ENCODE data around the gene GAB4.

Gene GAB4

DNA sequence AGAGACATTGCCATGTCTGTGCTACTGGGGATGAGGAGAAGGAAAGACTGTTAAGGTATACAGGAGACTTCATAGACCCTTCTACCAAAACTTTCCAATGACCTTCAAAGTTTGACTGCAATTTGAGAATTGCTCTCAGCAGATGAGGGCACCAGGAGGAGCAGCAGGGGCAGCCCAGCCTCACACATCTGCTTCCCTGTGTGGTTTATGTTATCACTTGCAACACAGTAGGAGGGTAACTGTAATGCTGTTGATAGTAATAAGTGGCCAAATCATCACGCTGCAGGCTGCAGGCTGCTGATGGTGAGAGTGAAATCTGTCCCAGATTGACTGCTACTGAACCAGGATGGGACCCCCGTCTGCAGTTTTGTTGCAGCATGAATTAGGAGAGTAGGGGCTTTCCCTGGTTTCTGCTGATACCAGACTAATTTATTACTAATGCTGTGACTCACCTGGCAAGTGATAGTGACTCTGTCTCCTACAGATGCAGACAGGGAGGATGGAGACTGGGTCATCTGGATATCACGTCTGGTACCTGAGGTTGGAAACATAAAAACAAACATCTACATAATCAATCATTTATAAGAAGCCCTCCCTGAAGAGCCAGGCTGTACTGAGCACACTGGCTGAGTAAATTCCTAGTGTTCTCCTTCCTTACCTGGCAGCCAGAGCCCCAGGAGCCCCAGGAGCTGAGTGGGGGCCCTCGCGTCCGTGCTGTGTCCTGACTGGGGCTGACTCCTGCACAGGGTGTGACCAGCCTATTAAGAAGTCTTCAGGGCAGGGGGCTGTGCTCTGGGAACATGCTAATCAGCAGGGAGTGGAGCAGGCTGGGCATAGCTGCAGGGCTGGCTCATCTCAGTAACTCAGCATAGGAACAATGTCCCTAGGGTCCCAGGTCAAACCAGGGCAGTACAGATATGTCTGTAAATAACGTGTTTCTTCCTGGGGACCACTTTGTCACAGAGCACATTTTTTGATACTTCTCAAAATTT lies 74.4 kb downstream of the GAB4 start:
- no CpG with 5 or more reads among the region's 7 CpGs for WGBS, 2 donors (ENCODE audit: extremely low coverage in 2 of 2, insufficient read length in 2 of 2, insufficient replicate concordance in 1 of 2)
- Histone ChIP-seq H2BK5ac (ENCODE audit: low read length) (no peak overlapping the region), H3K4me3 (ENCODE audit: low read length in 2 of 2) (no peak overlapping the region), H3K36me3 (replicated peaks in 1 of 2; ENCODE audit: control insufficient read depth in 2 of 2, insufficient read depth in 2 of 2, low read length in 2 of 2) (no peaks in the 10 kb centered on the region), H3K4me1 (ENCODE audit: control insufficient read depth in 2 of 2, insufficient read depth in 1 of 2, low read depth in 1 of 2, low read length in 2 of 2) (no peaks in the 10 kb centered on the region), H4K91ac (ENCODE audit: low read depth, low read length, poor library complexity) (no peak overlapping the region), H3K18ac (ENCODE audit: low read length) (no peak overlapping the region), H3K27me3 (ENCODE audit: control insufficient read depth in 3 of 3, insufficient read depth in 3 of 3, low read depth in 1 of 3, low read length in 3 of 3) (peaks cover 0 to 10% (median 0%) of the 10 kb centered on the region in 3 experiments), H3K9ac (ENCODE audit: low read depth, low read length, poor library complexity) (no peak overlapping the region), H3K4me2 (ENCODE audit: insufficient read depth, low read length, poor library complexity, severe bottlenecking) (no peak overlapping the region), H2AFZ (ENCODE audit: low read length) (no peak overlapping the region), H3K23ac (ENCODE audit: low read depth, low read length, poor library complexity) (no peak overlapping the region), H2BK120ac (ENCODE audit: low read depth, low read length) (no peak overlapping the region), H3K79me1 (ENCODE audit: low read depth, low read length) (no peaks in the 10 kb centered on the region), H2AK5ac (ENCODE audit: low read depth, low read length) (no peak overlapping the region), H3K4ac (ENCODE audit: low read length) (no peak overlapping the region), H3K27ac (replicated peaks; ENCODE audit: low read length) (no peak overlapping the region), H3K9me3 (replicated peaks in 1 of 2; ENCODE audit: control insufficient read depth in 2 of 2, insufficient read depth in 1 of 2, low read depth in 1 of 2, low read length in 2 of 2) (no peaks in the 10 kb centered on the region), H3K14ac (ENCODE audit: low read length) (no peak overlapping the region), H2BK12ac (ENCODE audit: low read length) (no peak overlapping the region), H4K8ac (ENCODE audit: low read depth, low read length) (no peak overlapping the region), H2BK15ac (ENCODE audit: low read length) (no peak overlapping the region)
- no peak for DNase-seq (ENCODE audit: low spot score)

DNA sequence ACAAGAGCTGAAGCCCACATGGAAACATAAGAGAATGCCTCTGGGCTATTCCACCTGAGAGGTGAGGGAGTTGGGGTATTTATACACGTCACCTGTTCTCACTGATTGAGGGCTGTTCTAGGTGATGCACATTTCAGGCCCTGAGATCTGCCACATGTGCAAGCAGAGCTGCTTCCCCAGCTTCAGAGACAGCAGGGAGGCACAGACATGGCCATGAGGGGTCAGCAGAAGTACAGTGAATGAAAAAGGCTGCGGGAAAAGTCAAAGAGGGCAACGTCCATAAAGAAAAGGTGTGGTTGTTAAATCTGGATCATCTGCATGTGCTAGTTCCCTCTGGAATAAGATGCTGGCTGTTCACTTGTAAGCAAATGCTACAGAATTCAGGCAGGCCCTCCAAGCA lies 75.4 kb downstream of the GAB4 start:
- no peak for DNase-seq (ENCODE audit: low spot score)

DNA sequence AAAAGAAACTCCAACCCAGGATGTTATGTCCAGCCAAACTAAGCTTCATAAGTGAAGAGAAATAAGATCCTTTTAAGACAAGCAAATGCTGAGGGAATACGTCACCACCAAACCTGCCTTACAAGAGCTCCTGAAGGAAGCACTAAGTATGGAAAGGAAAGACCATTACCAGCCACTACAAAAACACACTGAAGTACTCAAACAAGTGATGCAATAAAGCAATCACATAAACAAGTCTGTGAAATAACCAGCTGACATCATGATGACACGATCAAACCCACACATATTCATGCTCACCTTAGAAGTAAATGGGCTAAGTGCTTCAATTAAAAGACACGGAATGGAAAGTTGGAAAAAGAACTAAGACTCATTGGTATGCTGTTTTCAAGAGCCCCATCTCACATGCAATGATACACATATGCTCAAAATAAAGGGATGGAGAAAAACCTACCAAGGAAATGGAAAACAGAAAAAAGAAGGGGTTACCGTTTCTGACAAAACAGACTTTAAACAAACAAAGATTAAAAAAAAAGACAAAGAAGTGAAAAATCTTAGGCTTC lies 82.5 kb downstream of the GAB4 start:
- Histone ChIP-seq H3K4me1 (ENCODE audit: control insufficient read depth in 2 of 2, insufficient read depth in 1 of 2, low read depth in 1 of 2, low read length in 2 of 2) (no peaks in the 10 kb centered on the region), H3K14ac (ENCODE audit: low read length) (no peak overlapping the region), H3K18ac (ENCODE audit: low read length) (no peak overlapping the region), H3K4me2 (ENCODE audit: insufficient read depth, low read length, poor library complexity, severe bottlenecking) (no peak overlapping the region), H4K91ac (ENCODE audit: low read depth, low read length, poor library complexity) (no peak overlapping the region), H2BK15ac (ENCODE audit: low read length) (no peak overlapping the region), H3K27me3 (ENCODE audit: control insufficient read depth in 3 of 3, insufficient read depth in 3 of 3, low read depth in 1 of 3, low read length in 3 of 3) (peaks cover 0 to 3% (median 0%) of the 10 kb centered on the region in 3 experiments), H3K79me1 (ENCODE audit: low read depth, low read length) (no peaks in the 10 kb centered on the region), H2BK12ac (ENCODE audit: low read length) (no peak overlapping the region), H2AK5ac (ENCODE audit: low read depth, low read length) (no peak overlapping the region), H3K9ac (ENCODE audit: low read depth, low read length, poor library complexity) (no peak overlapping the region), H2BK120ac (ENCODE audit: low read depth, low read length) (no peak overlapping the region), H3K4me3 (ENCODE audit: low read length in 2 of 2) (no peak overlapping the region), H4K8ac (ENCODE audit: low read depth, low read length) (no peak overlapping the region), H3K23ac (ENCODE audit: low read depth, low read length, poor library complexity) (no peak overlapping the region), H2AFZ (ENCODE audit: low read length) (no peak overlapping the region), H3K36me3 (replicated peaks in 1 of 2; ENCODE audit: control insufficient read depth in 2 of 2, insufficient read depth in 2 of 2, low read length in 2 of 2) (no peaks in the 10 kb centered on the region), H3K27ac (replicated peaks; ENCODE audit: low read length) (no peak overlapping the region), H2BK5ac (ENCODE audit: low read length) (no peak overlapping the region), H3K9me3 (replicated peaks in 1 of 2; ENCODE audit: control insufficient read depth in 2 of 2, insufficient read depth in 1 of 2, low read depth in 1 of 2, low read length in 2 of 2) (no peaks in the 10 kb centered on the region), H3K4ac (ENCODE audit: low read length) (no peak overlapping the region)
- no CpG with 5 or more reads among the region's 4 CpGs for WGBS, 2 donors (ENCODE audit: extremely low coverage in 2 of 2, insufficient read length in 2 of 2, insufficient replicate concordance in 1 of 2)
- DNase-seq (ENCODE audit: low spot score): no peak

More for the DNA sequence above, 75.4 kb downstream of the GAB4 start:
- no CpG with 5 or more reads among the region's 3 CpGs for WGBS, 2 donors (ENCODE audit: extremely low coverage in 2 of 2, insufficient read length in 2 of 2, insufficient replicate concordance in 1 of 2)
- no peaks in the 10 kb centered on the region for H3K4me1 ChIP-seq (ENCODE audit: control insufficient read depth in 2 of 2, insufficient read depth in 1 of 2, low read depth in 1 of 2, low read length in 2 of 2)
- no peak overlapping the region for H4K91ac ChIP-seq (ENCODE audit: low read depth, low read length, poor library complexity)
- H3K27me3 ChIP-seq (ENCODE audit: control insufficient read depth in 3 of 3, insufficient read depth in 3 of 3, low read depth in 1 of 3, low read length in 3 of 3): peaks cover 0 to 10% (median 0%) of the 10 kb centered on the region in 3 experiments
- H2BK15ac ChIP-seq (ENCODE audit: low read length): no peak overlapping the region
- no peak overlapping the region for H3K4me3 ChIP-seq (ENCODE audit: low read length in 2 of 2)
- H2BK5ac ChIP-seq (ENCODE audit: low read length): no peak overlapping the region
- H3K9me3 ChIP-seq (replicated peaks in 1 of 2; ENCODE audit: control insufficient read depth in 2 of 2, insufficient read depth in 1 of 2, low read depth in 1 of 2, low read length in 2 of 2): no peaks in the 10 kb centered on the region
- no peak overlapping the region for H2BK120ac ChIP-seq (ENCODE audit: low read depth, low read length)
- H2AFZ ChIP-seq (ENCODE audit: low read length): no peak overlapping the region
- H3K79me1 ChIP-seq (ENCODE audit: low read depth, low read length): no peaks in the 10 kb centered on the region
- H4K8ac ChIP-seq (ENCODE audit: low read depth, low read length): no peak overlapping the region
- H2BK12ac ChIP-seq (ENCODE audit: low read length): no peak overlapping the region
- H3K18ac ChIP-seq (ENCODE audit: low read length): no peak overlapping the region
- H3K36me3 ChIP-seq (replicated peaks in 1 of 2; ENCODE audit: control insufficient read depth in 2 of 2, insufficient read depth in 2 of 2, low read length in 2 of 2): no peaks in the 10 kb centered on the region
- no peak overlapping the region for H3K4ac ChIP-seq (ENCODE audit: low read length)
- H2AK5ac ChIP-seq (ENCODE audit: low read depth, low read length): no peak overlapping the region
- H3K27ac ChIP-seq (replicated peaks; ENCODE audit: low read length): no peak overlapping the region
- no peak overlapping the region for H3K4me2 ChIP-seq (ENCODE audit: insufficient read depth, low read length, poor library complexity, severe bottlenecking)
- no peak overlapping the region for H3K14ac ChIP-seq (ENCODE audit: low read length)
- H3K23ac ChIP-seq (ENCODE audit: low read depth, low read length, poor library complexity): no peak overlapping the region
- no peak overlapping the region for H3K9ac ChIP-seq (ENCODE audit: low read depth, low read length, poor library complexity)

DNA sequence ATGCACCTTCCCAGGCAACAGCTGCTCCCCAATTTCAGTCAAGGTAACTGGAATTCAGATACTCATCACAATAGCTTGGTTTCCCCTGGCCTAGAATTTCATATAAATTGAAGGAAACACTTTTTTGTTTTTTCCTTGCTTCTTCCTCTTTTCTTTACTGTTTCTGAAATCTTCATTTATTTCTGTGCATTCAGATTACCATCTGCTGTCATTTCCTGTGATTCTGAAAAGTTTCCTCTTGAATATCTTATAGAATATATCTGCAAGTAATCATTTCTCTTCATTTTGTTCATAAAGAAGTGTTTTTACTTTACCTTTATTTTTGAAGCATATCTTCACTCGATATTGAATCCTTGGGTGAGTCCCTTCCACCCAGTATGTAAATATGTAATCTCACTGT lies 85.3 kb downstream of the GAB4 start:
- no CpG with 5 or more reads among the region's 1 CpG for WGBS, 2 donors (ENCODE audit: extremely low coverage in 2 of 2, insufficient read length in 2 of 2, insufficient replicate concordance in 1 of 2)
- no peaks in the 10 kb centered on the region for H3K79me1 ChIP-seq (ENCODE audit: low read depth, low read length)

More for the DNA sequence above, 85.3 kb downstream of the GAB4 start:
- no peak overlapping the region for H3K4ac ChIP-seq (ENCODE audit: low read length)
- no peak overlapping the region for H3K4me2 ChIP-seq (ENCODE audit: insufficient read depth, low read length, poor library complexity, severe bottlenecking)
- no peak overlapping the region for H3K14ac ChIP-seq (ENCODE audit: low read length)
- no peak overlapping the region for H4K8ac ChIP-seq (ENCODE audit: low read depth, low read length)
- no peak overlapping the region for H2AFZ ChIP-seq (ENCODE audit: low read length)
- no peaks in the 10 kb centered on the region for H3K36me3 ChIP-seq (replicated peaks in 1 of 2; ENCODE audit: control insufficient read depth in 2 of 2, insufficient read depth in 2 of 2, low read length in 2 of 2)
- H2BK15ac ChIP-seq (ENCODE audit: low read length): no peak overlapping the region
- H2BK12ac ChIP-seq (ENCODE audit: low read length): no peak overlapping the region
- H3K9me3 ChIP-seq (replicated peaks in 1 of 2; ENCODE audit: control insufficient read depth in 2 of 2, insufficient read depth in 1 of 2, low read depth in 1 of 2, low read length in 2 of 2): no peaks in the 10 kb centered on the region
- no peak overlapping the region for H2BK5ac ChIP-seq (ENCODE audit: low read length)
- H3K27ac ChIP-seq (replicated peaks; ENCODE audit: low read length): no peak overlapping the region
- no peak overlapping the region for H4K91ac ChIP-seq (ENCODE audit: low read depth, low read length, poor library complexity)
- H3K18ac ChIP-seq (ENCODE audit: low read length): no peak overlapping the region
- no peak for DNase-seq (ENCODE audit: low spot score)
- H3K4me3 ChIP-seq (ENCODE audit: low read length in 2 of 2): no peak overlapping the region
- H2AK5ac ChIP-seq (ENCODE audit: low read depth, low read length): no peak overlapping the region
- peaks cover 0 to 6% (median 0%) of the 10 kb centered on the region in 3 experiments for H3K27me3 ChIP-seq (ENCODE audit: control insufficient read depth in 3 of 3, insufficient read depth in 3 of 3, low read depth in 1 of 3, low read length in 3 of 3)
- no peak overlapping the region for H3K9ac ChIP-seq (ENCODE audit: low read depth, low read length, poor library complexity)
- H2BK120ac ChIP-seq (ENCODE audit: low read depth, low read length): no peak overlapping the region
- H3K4me1 ChIP-seq (ENCODE audit: control insufficient read depth in 2 of 2, insufficient read depth in 1 of 2, low read depth in 1 of 2, low read length in 2 of 2): no peaks in the 10 kb centered on the region
- H3K23ac ChIP-seq (ENCODE audit: low read depth, low read length, poor library complexity): no peak overlapping the region

Data from neuronal stem cell (in vitro differentiated cells).